Nephron (organoid): Measurements from ENCODE around the gene DSCAML1.

Experiments used
- H3K27ac Mint-ChIP-seq, 3 experiments: 2 replicates each; pipeline ENCODE4 v1.8.0; 2020; ENCODE audit warnings: mixed read lengths in 3 of 3, mild to moderate bottlenecking in 2 of 3, moderate library complexity in 1 of 3
- H3K27me3 Mint-ChIP-seq: 2 replicates; pipeline ENCODE4 v1.8.0; 2021; ENCODE audit warnings: low read depth, mild to moderate bottlenecking, moderate library complexity, mixed read lengths
- H3K36me3 Mint-ChIP-seq: 2 replicates; pipeline ENCODE4 v1.8.0; 2020; ENCODE audit warnings: low read depth, mixed read lengths
- H3K4me1 Mint-ChIP-seq: 2 replicates; pipeline ENCODE4 v1.8.0; 2020; ENCODE audit warnings: mixed read lengths
- H3K4me3 Mint-ChIP-seq, 3 experiments: 2 replicates each; pipeline ENCODE4 v1.8.0; 2020; ENCODE audit warnings: mild to moderate bottlenecking in 3 of 3, mixed read lengths in 3 of 3, moderate library complexity in 2 of 3
- H3K9me3 Mint-ChIP-seq: 2 replicates; pipeline ENCODE4 v1.8.0; 2020; ENCODE audit warnings: mixed read lengths
- TF ChIP-seq, protein P1 (sequence below), 3 experiments: fragments of 200-600 bp; sonication (generic); IDR thresholded peaks; one replicate each; pipeline ENCODE4 v1.5.0; 2021; ENCODE audit warnings: antibody characterized with exemption in 3 of 3; ENCODE audit not compliant: unreplicated experiment in 3 of 3

DSCAML1 gene

DNA sequence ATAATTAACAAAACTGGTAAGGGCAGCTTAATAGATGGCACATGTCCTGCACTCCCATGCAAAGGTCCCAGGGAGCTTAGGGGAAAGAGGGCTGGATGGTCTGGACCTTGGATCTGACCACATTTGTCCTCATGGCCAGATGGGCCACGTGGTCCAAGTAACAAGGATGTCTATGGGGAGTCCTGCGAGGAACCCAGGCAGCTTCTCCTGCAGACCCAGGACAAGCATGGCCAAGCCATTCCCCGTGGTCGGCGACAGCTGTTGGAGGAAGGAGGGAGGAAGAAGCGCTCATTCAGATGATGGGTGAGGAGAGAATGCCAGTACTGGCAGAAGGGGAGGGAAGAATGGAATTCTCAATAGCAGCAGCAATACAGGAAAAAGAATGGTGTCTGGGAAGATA is 109.2 kb downstream of the DSCAML1 start:
- H3K27me3 Mint-ChIP-seq, result peaks cover 19% of the 10 kb centered on the region
- TF ChIP-seq, protein P1, sequence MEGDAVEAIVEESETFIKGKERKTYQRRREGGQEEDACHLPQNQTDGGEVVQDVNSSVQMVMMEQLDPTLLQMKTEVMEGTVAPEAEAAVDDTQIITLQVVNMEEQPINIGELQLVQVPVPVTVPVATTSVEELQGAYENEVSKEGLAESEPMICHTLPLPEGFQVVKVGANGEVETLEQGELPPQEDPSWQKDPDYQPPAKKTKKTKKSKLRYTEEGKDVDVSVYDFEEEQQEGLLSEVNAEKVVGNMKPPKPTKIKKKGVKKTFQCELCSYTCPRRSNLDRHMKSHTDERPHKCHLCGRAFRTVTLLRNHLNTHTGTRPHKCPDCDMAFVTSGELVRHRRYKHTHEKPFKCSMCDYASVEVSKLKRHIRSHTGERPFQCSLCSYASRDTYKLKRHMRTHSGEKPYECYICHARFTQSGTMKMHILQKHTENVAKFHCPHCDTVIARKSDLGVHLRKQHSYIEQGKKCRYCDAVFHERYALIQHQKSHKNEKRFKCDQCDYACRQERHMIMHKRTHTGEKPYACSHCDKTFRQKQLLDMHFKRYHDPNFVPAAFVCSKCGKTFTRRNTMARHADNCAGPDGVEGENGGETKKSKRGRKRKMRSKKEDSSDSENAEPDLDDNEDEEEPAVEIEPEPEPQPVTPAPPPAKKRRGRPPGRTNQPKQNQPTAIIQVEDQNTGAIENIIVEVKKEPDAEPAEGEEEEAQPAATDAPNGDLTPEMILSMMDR (IDR thresholded peaks at IDR 0.05; ENCODE audit: unreplicated experiment in 3 of 3), result no peak
- no peak overlapping the region for H3K27ac Mint-ChIP-seq
- H3K4me1 Mint-ChIP-seq, result peaks cover 19% of the 10 kb centered on the region
- no peaks in the 10 kb centered on the region for H3K36me3 Mint-ChIP-seq
- H3K4me3 Mint-ChIP-seq, result no peak overlapping the region
- H3K9me3 Mint-ChIP-seq, result no peaks in the 10 kb centered on the region

DNA sequence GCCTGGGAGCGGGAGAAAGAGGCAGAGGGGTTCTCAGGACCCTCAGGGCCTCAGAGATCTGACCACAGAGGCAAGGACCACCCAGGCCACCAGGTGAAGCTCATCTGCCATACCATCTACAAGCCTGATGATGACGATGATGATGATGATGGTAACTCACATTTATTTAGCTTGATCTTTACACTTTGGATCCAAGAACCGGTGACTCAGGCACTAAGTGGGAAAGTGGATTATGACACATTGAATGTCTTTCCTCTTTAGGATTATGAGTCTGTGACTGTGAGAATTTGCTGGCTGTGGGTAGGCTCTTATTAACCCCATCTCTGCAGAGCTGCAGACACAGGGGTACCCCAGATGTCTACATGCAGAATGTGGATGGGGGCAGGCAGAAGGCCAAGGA is 110.3 kb downstream of the DSCAML1 start:
- no peaks in the 10 kb centered on the region for H3K36me3 Mint-ChIP-seq
- H3K27ac Mint-ChIP-seq, result no peak overlapping the region
- peaks cover 15% of the 10 kb centered on the region for H3K27me3 Mint-ChIP-seq
- H3K9me3 Mint-ChIP-seq, result no peaks in the 10 kb centered on the region
- H3K4me1 Mint-ChIP-seq, result peaks cover 23% of the 10 kb centered on the region
- H3K4me3 Mint-ChIP-seq, result no peak overlapping the region
- TF ChIP-seq, protein P1 (IDR thresholded peaks at IDR 0.05; ENCODE audit: unreplicated experiment in 3 of 3), result no peak

DNA sequence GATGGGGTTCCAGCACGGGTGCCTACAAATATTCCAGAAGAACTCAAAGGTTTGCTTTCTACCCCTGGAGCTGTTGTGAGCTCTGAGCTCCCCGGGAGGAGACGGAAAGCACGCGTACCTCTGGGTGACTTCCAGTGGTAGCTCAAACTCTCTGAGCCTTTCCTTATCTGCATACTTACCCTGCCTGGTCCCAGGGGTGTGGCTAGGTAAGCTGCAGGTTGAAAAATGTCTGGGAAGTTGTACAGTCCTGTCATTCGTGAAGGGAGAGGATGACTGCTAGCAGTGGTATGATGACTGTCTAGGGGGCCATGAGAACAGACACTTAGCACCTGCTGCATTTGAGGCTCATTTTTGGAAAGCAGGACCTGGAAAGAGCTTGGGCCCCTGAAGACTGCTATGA is 111.5 kb downstream of the DSCAML1 start:
- no peak overlapping the region for H3K27ac Mint-ChIP-seq
- H3K27me3 Mint-ChIP-seq, result peaks cover 12% of the 10 kb centered on the region
- no peaks in the 10 kb centered on the region for H3K9me3 Mint-ChIP-seq
- H3K4me1 Mint-ChIP-seq, result peaks cover 26% of the 10 kb centered on the region
- H3K36me3 Mint-ChIP-seq, result no peaks in the 10 kb centered on the region
- TF ChIP-seq, protein P1 (IDR thresholded peaks at IDR 0.05; ENCODE audit: unreplicated experiment in 3 of 3), result no peak
- H3K4me3 Mint-ChIP-seq, result no peak overlapping the region

DNA sequence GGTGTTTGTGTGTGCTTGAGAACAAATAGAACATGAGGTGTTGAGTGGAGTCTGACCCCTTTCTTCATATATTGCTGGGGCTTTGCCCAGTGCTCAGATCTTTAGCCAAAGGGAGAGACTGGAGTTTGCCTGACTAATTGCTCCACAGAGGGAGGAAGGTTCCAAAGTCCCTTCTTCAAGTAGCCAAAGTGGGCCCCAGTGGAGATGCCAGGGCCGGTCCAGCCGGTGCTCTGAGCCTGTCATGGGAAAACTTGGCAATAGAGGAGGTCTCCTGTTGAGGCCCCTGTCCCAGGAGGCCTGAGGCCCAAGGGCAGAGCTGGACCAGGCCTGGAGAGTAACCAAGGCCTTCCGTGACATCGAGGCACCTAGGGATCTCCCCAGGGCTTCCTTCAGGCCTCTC is 112.3 kb downstream of the DSCAML1 start:
- Mint-ChIP-seq H3K27me3 (peaks cover 12% of the 10 kb centered on the region), H3K4me3 (no peak overlapping the region), H3K9me3 (no peaks in the 10 kb centered on the region), H3K4me1 (peaks cover 30% of the 10 kb centered on the region), H3K27ac (peak overlapping the region in 1 of 3 experiments; percentile 54), H3K36me3 (no peaks in the 10 kb centered on the region)
- TF ChIP-seq, protein P1 (IDR thresholded peaks at IDR 0.05; ENCODE audit: unreplicated experiment in 3 of 3), result no peak

DNA sequence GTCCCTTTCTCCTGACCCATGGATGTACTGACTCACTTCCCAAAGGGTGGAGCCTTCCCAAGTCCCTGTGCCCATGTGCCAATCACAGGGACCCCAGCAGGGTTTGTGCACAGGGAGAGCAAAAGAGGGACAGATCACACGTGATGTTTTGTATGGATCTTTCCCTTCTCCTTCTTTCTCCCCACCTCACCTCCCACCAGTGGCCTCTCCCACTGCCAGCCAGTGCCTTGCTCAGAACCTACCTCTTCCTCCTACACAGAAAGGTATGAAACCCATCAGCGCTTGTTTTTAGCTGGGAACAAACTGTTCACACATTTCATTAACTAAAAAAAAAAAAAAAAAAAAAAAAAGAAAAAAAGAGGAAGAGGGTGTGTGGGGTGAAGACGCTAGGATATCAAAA is 112.9 kb downstream of the DSCAML1 start:
- TF ChIP-seq, protein P1 (IDR thresholded peaks at IDR 0.05; ENCODE audit: unreplicated experiment in 3 of 3), result no peak
- peaks cover 11% of the 10 kb centered on the region for H3K27me3 Mint-ChIP-seq
- no peak overlapping the region for H3K4me3 Mint-ChIP-seq
- no peaks in the 10 kb centered on the region for H3K9me3 Mint-ChIP-seq
- no peaks in the 10 kb centered on the region for H3K36me3 Mint-ChIP-seq
- H3K27ac Mint-ChIP-seq, result no peak overlapping the region
- H3K4me1 Mint-ChIP-seq, result peaks cover 31% of the 10 kb centered on the region

DNA sequence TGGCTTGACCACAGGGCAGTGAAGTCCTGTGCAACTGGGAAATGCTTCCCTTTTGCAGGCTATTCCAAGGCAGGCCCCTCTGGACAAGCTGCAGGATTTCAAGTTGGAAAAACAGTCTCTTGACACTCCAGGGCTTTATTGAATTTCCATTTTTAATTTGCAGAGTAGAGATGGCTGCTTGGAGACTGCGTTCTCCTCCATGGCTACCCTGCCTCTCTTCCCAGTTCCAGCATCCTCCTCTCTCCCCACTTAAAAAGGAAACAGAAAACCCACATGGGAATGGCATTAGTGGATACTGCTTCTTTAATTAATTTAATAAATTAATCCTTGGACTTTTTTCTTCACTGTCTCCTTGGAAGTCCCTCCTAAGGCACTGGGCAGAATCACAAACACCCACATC is 115.6 kb downstream of the DSCAML1 start:
- Mint-ChIP-seq H3K4me3 (no peak overlapping the region), H3K27me3 (peaks cover 12% of the 10 kb centered on the region), H3K4me1 (peaks cover 56% of the 10 kb centered on the region), H3K36me3 (no peaks in the 10 kb centered on the region), H3K27ac (no peak overlapping the region), H3K9me3 (no peaks in the 10 kb centered on the region)
- TF ChIP-seq, protein P1 (IDR thresholded peaks at IDR 0.05; ENCODE audit: unreplicated experiment in 3 of 3), result no peak
